HG02610 (cell line): ENCODE results near the gene CCDC30.
"Not testable (repeated sequence)": the region's sequence is repeated elsewhere in the genome, so short reads cannot be mapped to it uniquely, and the experiment has no call there.

ENCODE experiments used
- ATAC-seq: cut with Tn5 transposase; IDR thresholded peaks from one replicate; pipeline ENCODE4 v1.9.1; 2021; ENCODE audit warnings: mild to moderate bottlenecking, moderate library complexity; ENCODE audit not compliant: unreplicated experiment

The CCDC30 gene

GRCh38 chr1:42523171-42523570 lies 60.1 kb downstream of the CCDC30 start:
- no peak for ATAC-seq

GRCh38 chr1:42524330-42524729 lies 61.2 kb downstream of the CCDC30 start:
- ATAC-seq, result no peak

GRCh38 chr1:42529724-42530181 lies 66.7 kb downstream of the CCDC30 start:
- ATAC-seq, result no peak

DNA sequence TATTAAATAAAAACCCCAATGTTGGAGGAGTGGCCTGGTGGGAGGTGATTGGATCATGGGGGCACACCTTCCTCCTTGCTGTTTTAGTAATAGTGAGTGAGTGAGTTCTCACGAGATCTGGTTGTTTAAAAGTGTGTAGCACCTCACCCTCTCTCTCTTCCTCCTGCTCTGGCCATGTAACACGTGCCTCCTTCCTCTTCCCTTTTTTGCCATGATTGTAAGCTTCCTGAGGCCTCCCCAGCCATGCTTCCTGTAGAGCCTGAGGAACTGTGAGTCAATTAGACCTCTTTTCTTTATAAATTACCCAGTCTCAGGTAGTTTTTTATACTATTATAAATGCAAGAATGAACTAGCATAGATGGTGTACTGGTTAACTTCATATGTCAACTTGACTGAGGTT lies 68.0 kb downstream of the CCDC30 start:
- no peak for ATAC-seq

DNA sequence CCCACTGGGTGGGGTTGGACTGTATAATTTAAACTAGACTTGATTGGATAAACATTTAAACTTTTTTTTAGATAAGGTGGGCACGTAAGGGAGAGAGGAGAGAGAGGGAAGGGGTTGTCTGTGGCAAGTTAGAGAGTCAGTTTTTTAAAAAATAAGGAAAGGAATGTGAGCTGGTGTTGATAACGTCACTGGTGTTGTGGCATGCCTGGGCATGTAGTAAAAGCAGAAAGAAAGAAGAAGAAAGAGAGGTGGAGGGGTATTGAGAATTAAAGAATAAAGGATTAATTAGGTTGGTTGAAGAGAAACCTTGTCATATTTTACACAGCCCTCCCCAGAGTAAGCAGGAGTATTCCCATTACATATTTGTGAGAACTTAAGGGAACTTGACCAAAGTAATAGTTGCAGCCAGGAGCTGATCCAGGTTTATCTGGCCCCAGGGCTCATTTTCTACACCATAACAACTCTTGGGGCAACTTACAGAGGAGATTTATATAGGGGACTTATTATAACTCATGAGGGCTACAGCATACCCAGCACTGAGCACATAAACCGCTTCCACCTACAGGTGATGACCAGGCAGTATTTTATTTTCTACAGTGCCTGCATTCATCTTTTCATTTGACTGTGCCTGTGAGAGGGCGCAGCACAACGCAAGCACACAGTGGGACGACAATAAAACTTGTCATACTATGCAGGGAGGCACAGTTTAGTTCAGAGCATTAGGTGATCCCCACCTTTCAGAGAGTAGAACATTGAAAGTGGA lies 70.2 kb downstream of the CCDC30 start:
- no peak for ATAC-seq

DNA sequence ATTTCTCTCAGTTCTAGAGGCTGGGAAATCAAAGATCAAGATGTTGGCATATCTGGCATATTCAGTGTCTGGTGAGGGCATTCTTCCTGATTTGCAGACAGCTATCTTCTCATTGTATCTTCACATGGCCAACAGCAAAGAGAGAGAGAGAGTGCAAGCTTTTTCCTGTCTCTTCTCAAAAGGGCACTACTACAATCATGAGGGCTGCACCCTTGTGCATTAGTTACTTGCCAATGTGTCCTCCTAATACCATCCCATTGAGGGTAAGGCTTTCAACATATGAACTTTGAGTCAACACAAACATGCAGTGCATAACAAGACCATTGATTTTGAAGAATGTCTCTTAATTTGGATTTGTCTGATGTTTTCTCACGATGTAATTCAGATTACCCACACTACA lies 78.0 kb downstream of the CCDC30 start:
- ATAC-seq, result no peak

- ATAC-seq, result no peak
These were observed 88.1 kb downstream of the CCDC30 start for GRCh38 chr1:42551180-42551579.

DNA sequence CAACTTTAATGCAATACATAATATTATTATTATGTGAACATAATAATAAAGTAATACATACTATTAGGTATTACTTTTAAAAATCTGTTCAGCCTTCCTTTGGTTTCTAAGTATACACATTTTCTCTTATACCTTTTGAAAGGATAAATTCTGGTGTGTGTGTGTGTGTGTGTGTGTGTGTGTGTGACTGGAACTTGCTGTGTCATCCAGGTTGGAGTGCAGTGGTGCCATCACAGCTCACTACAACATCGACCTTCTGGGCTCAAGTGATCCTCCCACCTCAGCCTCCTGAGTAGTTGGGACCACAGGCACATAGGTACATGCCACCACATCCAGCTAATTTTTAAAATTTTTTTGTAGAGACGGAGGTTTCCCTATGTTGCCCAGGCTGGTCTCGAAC lies 88.5 kb downstream of the CCDC30 start:
- ATAC-seq, result no peak

DNA sequence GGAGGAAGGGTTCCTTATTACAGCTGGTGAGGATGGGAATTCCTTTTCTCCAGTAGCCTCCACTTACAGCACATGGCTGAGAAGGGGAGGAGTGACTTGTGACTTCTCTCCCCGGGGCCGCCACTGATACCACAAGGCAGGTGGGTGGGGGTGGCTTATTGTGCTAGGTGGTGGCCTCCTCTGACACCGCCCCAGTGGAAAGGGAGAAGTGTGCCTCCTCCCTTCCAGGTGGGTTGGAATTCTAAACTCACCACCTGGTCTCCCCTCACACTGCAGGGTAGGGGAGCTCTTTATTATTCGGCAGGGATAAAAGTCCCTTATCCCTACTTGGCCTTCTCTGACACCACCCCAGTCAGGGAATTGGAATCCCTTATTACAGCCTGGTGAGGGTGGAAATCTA lies 89.5 kb downstream of the CCDC30 start:
- ATAC-seq, result no peak

- no peak for ATAC-seq
These were observed 94.3 kb downstream of the CCDC30 start for GRCh38 chr1:42557230-42557851.

DNA sequence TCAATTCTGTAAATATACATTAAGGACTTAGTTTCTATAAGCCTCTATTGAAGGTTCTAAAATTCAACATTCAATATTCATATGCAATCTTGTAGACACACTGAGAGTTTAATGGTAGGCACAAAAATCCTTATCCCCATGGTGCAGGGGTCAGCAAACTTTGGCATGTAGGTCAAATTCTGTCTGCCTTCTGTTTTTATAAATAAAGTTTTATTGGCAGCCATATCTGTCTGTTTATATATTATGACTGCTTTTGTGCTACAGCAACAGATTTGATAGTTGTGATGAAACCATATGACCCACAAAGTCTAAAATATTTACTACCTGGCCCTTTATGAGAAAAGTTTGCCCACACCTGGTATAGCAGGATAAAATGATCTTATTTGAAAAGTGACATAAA lies 104.0 kb downstream of the CCDC30 start:
- ATAC-seq, result no peak

- no peak for ATAC-seq
These were observed 113.8 kb downstream of the CCDC30 start for GRCh38 chr1:42576935-42577334.

- no peak for ATAC-seq
These were observed 122.9 kb downstream of the CCDC30 start for GRCh38 chr1:42586016-42586415.

DNA sequence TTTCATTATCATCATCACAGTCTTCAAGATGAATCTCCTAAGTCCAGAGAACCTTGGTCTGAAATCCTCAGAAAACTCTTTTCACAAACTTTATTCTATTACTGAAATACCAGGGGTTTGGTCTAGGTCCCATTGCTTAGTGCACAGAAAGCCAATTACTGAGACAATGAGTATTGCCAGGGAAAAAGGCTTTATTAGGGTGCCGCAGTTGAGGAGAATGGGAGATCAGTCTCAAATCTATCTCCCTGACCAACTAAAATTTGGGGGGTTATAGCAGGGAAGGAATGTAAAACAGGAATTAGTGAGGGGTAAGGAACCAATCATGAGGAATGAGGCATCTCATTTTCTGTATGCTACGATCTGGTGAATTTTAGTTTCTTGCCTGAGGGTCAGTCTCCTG lies 124.7 kb downstream of the CCDC30 start:
- no peak for ATAC-seq

GRCh38 chr1:42592811-42593210 lies 129.7 kb downstream of the CCDC30 start:
- no peak for ATAC-seq

GRCh38 chr1:42593486-42594100 lies 130.5 kb downstream of the CCDC30 start:
- no peak for ATAC-seq

DNA sequence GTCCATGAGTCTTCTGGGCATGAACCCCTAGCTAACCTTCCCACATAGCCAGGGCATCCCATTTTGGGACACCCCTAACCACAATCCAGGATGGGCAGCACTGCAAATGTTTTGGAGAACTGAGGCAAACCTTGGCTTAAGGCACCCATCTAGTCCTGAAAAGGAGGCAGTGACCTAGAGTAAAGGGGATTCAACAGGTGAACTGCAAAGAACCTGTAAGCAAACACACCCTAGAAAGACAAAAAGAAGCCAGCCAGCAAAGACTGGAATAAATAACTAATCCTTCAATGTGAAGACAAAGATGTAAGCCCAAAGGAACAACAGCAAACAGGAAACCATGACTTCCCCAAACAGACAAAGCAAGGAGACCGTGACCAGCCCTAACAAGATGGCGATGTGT lies 138.4 kb downstream of the CCDC30 start:
- ATAC-seq, result no peak

GRCh38 chr1:42613803-42614131 lies 150.7 kb downstream of the CCDC30 start:
- no peak for ATAC-seq

DNA sequence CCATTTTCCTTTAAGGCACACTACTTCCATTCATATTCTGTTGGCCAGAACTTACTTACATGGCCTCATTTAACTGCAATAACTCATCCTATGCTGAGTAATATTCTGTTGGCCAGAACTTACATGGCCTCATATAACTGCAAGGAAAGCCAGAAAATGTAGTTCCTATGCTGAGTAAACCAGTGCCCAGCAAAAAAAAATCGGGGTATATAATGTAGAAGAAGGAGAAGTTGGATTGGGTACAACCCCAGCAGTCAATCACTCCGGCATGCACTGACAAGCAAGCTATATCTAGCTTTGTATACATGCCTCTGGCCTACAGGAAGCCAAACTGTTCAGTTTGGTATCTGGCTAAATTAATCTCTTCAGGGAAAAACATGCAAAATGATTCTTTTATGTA lies 155.8 kb downstream of the CCDC30 start:
- no peak for ATAC-seq

- no peak for ATAC-seq
These were observed 157.2 kb downstream of the CCDC30 start for GRCh38 chr1:42620307-42620706.

DNA sequence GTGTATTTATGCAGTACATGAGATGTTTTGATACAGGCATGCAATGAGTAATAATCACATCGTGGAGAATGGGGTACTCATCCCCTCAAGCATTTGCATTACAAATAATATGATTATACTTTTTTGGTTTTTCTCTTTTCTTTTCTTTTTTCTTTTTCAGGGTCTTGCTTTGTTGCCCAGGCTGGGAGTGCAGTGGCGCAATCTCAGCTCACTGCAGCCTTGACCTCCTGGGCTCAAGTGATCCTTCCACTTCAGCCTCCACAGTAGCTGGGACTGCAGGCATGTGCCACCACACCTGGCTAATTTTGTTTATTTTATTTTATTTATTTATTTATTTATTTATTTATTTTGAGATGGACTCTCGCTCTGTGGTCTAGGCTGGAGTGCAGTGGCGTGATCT lies 158.1 kb downstream of the CCDC30 start:
- not testable (repeated sequence) for ATAC-seq

- not testable (repeated sequence) for ATAC-seq
These were observed 164.1 kb downstream of the CCDC30 start for GRCh38 chr1:42627205-42627604.
